ENCODE measurements around the gene ZC2HC1B. TPM values are rescaled to one million over a fixed set of nuclear protein-coding genes. Genes with fewer than 3 reads are reported as not detected.
A peak's percentile ranks its signal among the peaks of the same experiment; 100 is the strongest.

The ZC2HC1B gene
- total and polyA plus RNA-seq, 10 donors: 0.17 to 0.85 (median 0.30) TPM; not detected in 5

DNA sequence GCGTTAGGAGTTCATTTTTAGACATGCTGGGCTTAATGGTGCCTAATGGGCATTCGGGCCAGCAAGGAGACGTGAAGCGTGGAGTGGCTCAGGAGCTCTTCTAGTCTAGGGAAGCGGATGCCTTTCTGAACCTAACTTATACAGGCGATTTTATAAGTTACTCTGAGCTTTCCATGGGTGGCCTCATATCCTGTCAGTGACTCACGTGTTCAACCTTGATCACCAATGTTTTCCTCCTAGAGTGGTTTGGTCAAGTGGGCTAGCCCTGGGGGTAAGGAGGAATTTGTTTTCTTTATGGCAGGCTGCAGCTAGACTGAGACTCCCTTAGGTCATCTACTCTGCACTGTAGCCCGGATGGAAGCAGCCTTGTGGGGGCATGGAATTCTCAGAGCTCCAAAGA lies 91.7 kb downstream of the ZC2HC1B start:
- H3K4me3 ChIP-seq: no peak overlapping the region
- intact Hi-C loops (cut with DNase I; ENCODE audit: low total_unique reads): no loop called here
- H3K4me1 ChIP-seq: no peaks in the 10 kb centered on the region
- no peak for TF ChIP-seq POLR2A (IDR thresholded peaks at IDR 0.05)
- no peak for TF ChIP-seq POLR2AphosphoS5 (IDR thresholded peaks at IDR 0.05)
- no peak for TF ChIP-seq CTCF (IDR thresholded peaks at IDR 0.05 in 8 of 11, conservative IDR thresholded peaks at IDR 0.05 in 3 of 11)
- H3K9me3 ChIP-seq: no peaks in the 10 kb centered on the region
- H3K27ac ChIP-seq: no peak overlapping the region
- no peak for DNase-seq
- 79 to 95% (median 91%) methylated on average over 8 of the region's 8 CpGs for WGBS, 5 donors
- H3K27me3 ChIP-seq (replicated peaks in 1 of 7): no peaks in the 10 kb centered on the region
- peaks cover 0 to 17% (median 0%) of the 10 kb centered on the region in 6 donors for H3K36me3 ChIP-seq

DNA sequence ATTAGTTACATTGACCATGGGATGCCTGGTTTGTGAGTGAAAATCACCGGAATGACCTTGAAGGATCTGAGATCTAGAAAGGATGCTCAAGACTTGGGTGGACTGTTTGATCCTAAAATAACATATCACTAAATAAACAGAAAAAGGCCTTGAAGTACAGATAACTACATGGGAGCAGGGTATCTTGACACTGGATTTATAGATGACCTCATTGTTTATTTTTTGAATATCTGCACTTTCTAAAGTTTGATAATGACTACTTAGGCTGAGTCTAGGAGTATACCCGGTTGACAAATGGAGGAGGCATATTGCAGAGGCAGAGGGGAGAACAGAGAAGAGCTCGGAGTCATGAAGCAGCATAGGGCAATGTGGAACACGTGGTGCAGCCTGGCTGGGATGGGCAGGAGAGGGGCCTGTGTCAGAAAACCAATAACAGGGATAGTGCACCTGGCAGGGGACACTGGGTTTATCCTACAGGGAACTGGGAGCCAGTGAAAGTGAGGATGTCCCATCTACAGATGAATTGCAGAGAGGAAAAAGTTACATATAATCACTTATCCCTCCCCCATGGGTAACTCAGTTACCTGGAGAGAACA lies 93.5 kb downstream of the ZC2HC1B start:
- H3K4me3 ChIP-seq: no peak overlapping the region
- no peak for TF ChIP-seq POLR2AphosphoS5 (IDR thresholded peaks at IDR 0.05)
- TF ChIP-seq POLR2A (IDR thresholded peaks at IDR 0.05): no peak
- TF ChIP-seq CTCF (IDR thresholded peaks at IDR 0.05 in 8 of 11, conservative IDR thresholded peaks at IDR 0.05 in 3 of 11): no peak
- H3K27ac ChIP-seq: no peak overlapping the region
- WGBS, 5 donors: 83 to 92% (median 84%) methylated on average over 4 of the region's 4 CpGs
- no peaks in the 10 kb centered on the region for H3K27me3 ChIP-seq (replicated peaks in 1 of 7)
- H3K9me3 ChIP-seq: no peaks in the 10 kb centered on the region
- peaks cover 0 to 2% (median 0%) of the 10 kb centered on the region in 6 donors for H3K4me1 ChIP-seq
- H3K36me3 ChIP-seq: peaks cover 0 to 17% (median 0%) of the 10 kb centered on the region in 6 donors
- intact Hi-C loops (cut with DNase I; ENCODE audit: low total_unique reads): no loop called here
- DNase-seq: no peak

DNA sequence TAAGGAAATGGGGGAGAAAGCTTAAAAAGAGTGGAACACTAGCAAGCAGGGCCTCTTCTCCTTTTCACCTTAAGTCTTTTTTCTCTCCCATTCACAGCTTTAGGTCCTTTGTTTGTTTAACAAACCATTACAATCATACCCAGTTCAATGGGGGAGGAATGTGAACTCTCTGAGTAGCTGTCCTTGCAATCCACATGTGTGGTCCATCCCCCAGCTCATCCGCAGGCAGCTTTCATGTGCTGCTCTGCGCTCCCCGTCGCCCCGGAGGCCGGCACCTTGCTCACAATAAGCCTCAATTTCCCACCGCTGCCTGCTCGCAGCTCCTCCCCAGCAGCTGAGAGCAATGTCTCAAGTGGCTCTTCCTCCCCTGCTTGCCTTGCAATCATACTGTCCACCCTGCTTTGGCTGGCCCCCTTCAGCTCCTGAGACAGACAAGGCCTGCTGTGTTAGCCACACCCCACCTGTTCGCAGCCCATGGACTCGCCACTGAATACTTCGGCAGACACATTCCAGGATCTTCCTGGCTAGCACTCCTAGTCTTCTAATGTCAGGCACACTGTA lies 94.6 kb downstream of the ZC2HC1B start:
- peaks cover 0 to 9% (median 0%) of the 10 kb centered on the region in 6 donors for H3K4me1 ChIP-seq
- WGBS, 5 donors: 85 to 94% (median 90%) methylated on average over 11 of the region's 11 CpGs
- no peak for DNase-seq

More for the DNA sequence above, 94.6 kb downstream of the ZC2HC1B start:
- Histone ChIP-seq H3K27me3 (replicated peaks in 1 of 7) (no peaks in the 10 kb centered on the region), H3K9me3 (no peaks in the 10 kb centered on the region), H3K27ac (no peak overlapping the region), H3K36me3 (peaks cover 0 to 20% (median 0%) of the 10 kb centered on the region in 6 donors), H3K4me3 (no peak overlapping the region)
- TF ChIP-seq CTCF (IDR thresholded peaks at IDR 0.05 in 8 of 11, conservative IDR thresholded peaks at IDR 0.05 in 3 of 11): no peak
- no peak for TF ChIP-seq POLR2A (IDR thresholded peaks at IDR 0.05)
- peak in 1 of 3 donors; percentile 10 for TF ChIP-seq POLR2AphosphoS5 (IDR thresholded peaks at IDR 0.05)
- intact Hi-C loops (cut with DNase I; ENCODE audit: low total_unique reads): no loop called here

Measured in spleen (tissue), 11 donors.